Measurements from ENCODE around the gene GFOD2.

The GFOD2 gene

DNA sequence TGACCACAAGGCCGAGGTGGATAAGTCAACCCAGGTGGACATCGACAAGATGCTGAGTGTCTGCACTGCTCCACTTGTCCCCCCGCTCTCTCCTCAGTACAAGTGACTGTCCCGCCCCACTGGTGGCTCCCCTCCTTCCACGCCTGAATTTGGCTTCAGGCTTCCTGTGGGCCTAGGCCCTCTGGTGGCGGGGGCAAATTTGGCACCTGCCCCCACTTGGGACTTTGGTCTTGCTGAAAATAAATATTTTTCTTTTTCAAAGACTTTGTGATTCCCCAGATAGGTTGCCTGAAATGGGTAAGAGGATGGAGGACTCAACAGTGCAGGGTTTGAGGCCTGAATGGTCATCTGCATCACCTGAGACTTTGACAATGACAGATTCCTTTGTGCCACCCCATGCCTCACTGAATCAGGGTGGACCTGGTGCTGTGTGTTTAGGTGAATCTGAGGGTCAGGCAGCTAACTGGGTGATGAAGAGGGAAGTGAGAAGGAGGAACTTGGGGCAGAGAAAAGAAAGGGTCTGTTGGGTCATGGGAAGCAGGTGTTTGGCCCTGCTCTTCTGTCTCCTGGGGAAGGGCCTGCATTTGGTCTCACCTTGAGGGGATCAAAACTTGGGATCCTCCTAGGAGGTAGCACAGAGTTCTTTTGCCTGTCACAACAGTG, 50.5 kb downstream of the GFOD2 start:
- peak; percentile 45 for DNase-seq

DNA sequence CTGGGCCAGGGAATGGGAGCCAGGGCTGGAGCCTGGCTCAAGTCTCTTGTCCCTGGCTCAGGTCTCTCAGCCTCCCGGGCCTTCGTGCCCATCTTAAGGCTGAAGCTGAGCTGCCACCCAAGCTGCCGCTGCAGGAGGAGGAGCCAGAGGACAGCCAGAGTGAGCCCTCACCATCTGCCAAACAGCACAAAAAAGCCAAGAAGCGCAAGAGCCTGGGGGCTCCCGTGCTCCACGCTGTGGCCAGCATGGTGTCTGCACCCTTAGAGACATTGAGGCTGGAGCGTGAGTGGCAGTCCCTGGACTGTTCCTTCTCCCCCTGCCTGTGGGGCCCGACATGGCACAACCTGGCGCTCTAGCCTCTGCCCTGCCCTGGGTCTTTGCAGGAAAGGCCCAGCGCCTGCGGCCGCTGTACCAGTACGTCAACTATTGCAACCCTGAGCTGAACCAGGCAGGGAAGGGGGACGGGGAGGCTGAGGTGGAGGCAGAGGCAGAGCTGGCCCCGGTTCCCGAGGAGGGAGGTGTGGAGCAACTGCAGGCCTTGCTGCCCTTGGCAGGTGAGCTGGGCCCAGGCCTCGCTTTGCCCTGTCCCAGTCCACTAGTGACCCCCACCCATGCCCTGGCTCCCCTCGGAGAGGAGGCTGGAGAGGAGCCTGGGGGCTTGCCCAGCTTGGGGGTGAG, 51.2 kb downstream of the GFOD2 start:
- DNase-seq: peak; percentile 84

DNA sequence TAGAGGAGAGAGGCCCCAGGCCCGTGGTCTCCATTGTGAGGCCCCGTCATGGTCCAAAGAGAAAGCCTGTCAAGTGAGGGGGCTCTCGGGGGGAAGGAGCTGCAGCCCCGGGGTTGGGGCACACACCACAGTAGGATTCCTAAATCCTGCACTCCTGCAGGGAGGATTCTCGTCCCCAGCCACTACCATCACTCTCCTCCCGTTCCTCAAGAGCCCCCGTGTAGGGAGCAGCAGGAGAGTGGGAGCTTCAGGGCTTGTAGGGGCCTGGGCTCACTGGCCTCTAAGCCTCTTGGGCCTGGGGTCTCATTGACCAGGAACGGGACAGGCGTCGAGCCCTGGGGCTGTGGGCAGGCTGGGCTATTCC, 51.7 kb downstream of the GFOD2 start:
- no peak for DNase-seq

DNA sequence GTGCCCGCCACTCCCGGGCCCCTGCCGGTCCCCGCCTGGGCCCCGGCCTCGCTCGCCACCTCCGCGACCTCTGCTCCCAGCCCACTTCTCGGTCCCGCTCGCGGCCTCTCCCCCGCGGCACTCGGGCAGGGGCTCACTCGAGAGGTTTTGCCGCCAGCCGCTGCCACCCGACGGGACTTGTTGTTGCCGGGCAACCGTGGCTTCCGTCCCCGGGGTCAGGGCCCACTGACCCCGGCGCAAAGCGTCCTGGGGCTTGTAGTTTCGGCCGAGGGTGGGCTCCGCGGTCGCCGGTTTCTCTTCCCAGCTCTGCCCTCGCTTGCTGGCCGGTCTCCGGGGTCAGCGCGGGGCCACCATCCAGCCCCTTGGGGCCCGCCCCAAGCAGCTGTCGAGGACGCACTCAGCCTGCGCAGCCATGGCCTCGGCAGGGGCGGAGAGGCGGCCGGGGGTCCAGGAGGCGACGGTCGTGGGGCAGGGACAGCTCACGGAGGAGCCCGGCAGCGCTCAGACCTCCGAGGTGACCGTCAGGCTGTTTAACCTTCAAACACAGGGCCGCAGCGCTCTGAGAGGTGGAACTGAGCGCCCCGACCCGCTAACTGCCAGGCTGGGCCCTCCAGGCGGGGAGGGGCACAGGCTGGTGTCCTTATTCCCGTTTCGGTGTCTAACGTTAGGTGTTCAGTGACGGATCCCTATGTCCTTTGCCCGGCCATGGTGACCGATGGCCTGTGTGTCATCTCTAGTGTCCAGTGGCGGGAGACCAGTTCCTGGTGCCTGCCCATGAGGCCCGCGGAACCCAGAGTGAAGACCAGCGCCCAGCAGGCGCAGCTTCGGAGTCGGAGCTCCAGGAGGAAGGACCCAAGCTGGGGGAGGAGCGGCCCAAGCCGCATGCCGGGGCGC, 52.3 kb downstream of the GFOD2 start, which contains the start of the genes C16orf86 and ENKD1:
Gene C16orf86, plus strand, starts transcription at position 256 of the 894 bp plus-strand sequence. Its CDS starts 157 bp downstream, at position 413.
Gene ENKD1, minus strand, starts transcription at position 192 of the 894 bp plus-strand sequence. CDS start 308 bp downstream, outside the sequence.
- peak; percentile 80 for DNase-seq

DNA sequence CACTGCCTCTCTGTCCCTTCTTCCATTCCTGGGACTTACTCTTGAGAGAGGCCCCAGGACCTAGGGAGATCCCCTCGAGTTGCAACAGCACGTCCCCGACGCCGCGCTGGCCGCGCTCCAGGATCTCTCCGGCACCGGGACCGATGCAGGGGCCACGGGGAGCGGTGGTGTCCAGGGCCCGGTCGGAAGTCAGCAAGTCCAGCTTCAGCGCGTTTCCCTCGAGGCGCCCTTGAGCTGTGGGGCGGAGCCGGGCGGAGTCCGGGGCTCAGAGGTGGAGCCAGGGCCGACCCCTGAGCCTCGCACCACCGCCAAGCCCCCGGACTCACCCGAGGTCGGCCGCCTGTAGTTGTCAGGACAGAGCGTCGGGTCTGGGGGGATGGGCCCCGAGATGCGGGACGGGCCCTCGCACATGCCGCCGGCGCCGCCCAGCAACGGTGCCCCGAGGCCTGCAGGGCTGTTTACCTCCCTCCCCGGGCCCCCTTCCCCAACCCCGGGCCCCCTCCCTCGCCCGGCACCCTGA, 53.0 kb downstream of the GFOD2 start:
- no peak for DNase-seq

DNA sequence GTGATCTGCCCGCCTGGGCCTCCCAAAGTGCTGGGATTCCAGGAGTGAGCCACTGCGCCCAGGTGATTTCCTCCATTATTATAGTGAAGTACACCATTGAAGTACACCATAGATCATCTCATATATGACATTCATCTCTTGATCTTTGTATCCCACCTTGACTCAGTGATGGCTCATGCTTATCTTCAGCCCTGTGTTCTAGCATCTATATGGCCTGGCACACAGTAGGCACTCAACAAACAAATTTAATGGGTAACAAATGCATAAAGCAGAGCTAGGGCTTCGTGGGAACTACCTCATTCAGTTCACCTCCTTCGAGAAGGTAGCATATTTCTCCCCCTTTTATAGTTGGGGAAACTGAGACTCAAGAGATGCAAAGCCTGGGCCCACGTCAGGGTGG, 53.5 kb downstream of the GFOD2 start:
- no peak for DNase-seq

DNA sequence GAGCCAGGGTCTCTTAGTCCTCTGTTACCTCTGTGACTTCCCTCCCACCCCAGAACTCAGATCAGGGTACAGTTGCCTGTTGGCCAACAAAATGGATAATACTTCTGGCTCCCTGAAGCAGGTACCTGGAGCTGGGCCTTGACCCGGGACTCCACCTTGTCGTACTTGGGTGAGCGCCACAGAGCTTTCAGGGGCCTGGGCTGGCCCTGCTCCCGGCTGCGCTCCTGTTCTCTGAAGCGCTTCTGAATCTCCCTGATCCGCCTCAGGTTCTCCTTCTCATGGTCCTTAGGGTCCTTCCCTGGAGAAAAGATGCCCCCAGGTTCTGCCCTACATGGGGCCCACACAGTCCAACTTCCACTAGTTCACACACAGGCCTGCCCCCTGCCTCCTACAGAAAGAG, 54.2 kb downstream of the GFOD2 start:
- DNase-seq: no peak

DNA sequence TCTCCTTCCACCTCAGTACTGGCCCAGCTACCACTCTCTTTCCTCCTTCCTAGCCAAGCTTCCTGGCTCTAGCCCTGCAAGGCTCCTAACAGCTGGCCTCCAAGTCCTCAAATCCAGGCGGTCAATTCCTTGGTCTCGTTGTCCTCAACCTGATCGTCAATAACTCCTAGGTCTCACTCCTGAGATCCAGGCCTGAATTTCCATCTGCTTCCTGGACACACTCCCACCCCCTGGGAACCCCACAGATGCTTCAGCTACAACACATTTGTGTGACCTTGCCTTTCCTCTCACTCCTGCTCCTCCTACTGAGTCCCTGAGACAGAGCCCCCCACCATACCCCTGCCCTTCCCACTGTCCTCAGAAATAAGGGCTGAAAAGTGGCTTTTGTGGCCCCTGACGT, 54.9 kb downstream of the GFOD2 start:
- no peak for DNase-seq

DNA sequence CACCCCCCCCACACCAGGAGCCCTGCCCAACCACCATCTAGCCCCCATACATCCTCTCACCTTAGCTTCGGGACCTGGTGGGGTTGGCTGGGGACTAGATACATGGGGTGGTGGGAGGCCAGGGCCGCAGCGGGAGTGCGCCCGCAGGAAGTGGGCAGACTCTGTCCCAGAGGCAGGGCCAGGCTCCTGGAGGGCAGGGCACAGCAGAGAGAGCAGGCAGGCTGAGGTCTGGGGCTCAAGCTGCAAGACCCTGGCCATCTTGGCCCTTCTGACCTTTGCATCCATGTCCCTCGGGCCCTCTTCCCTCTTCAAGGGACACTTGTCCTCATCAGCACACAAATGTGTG, 55.3 kb downstream of the GFOD2 start:
- DNase-seq: no peak

DNA sequence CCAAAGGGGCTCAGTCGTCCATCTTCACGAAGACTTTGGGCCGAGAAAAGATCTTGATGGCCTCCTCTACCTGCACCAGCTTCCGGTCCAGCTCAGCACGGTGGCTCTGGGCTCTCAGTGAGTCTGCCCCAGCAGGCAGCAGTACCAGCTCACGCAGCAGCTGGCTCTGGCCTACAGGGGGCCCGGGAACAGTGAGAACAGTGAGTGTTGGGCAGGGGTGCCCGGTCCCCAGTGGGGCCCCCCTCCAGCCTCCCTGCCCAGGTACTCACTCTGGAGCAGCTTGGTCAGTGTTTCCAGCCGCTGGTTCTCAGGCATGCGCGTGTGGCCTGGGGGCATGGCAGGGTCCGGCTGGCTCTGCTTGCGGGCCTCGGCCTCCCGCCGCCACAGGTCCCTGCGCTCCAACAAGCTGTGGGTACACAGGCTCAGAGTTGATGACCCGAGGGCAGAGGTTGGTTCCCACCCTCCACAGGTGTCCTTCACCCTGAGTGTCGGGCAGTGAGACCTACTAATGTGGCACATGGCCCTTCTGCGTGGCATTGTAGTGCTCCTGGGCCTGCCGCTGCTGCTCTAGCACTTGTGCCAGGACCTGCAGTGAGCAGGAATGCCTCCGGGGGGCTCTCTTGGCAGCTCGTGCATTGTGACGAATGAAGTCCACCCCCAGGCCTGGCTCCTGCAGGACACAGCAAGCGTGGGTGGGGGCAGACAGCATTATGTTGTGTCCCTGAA, 55.8 kb downstream of the GFOD2 start:
- peak; percentile 45 for DNase-seq

DNA sequence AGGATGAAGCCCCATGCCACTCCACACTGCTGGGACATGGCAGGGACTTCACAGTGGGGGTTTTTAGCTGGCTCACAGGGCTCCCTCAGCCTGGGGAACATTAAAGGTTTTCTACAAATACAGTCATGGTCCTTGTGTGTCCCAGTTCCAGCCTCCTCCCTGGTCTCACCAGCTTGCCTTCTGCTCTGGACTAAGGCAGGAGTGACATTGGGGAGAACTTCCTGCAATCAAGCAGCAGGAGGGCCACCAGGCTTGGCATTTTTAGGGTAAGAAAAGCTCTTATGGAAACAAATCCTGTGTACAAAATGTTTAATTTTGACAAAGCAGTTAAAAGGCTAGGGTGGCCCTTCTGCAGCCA, 56.5 kb downstream of the GFOD2 start:
- DNase-seq: no peak

DNA sequence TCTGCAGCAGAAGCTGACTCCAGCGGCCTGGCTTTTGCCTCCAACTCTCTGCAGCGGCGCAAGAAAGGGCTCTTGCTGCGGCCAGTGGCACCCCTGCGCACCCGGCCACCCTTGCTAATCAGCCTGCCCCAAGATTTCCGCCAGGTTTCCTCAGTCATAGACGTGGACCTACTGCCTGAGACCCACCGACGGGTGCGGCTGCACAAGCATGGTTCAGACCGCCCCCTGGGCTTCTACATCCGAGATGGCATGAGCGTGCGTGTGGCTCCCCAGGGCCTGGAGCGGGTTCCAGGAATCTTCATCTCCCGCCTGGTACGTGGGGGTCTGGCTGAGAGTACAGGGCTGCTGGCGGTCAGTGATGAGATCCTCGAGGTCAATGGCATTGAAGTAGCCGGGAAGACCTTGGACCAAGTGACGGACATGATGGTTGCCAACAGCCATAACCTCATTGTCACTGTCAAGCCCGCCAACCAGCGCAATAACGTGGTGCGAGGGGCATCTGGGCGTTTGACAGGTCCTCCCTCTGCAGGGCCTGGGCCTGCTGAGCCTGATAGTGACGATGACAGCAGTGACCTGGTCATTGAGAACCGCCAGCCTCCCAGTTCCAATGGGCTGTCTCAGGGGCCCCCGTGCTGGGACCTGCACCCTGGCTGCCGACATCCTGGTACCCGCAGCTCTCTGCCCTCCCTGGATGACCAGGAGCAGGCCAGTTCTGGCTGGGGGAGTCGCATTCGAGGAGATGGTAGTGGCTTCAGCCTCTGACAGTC, 57.0 kb downstream of the GFOD2 start:
- no peak for DNase-seq

DNA sequence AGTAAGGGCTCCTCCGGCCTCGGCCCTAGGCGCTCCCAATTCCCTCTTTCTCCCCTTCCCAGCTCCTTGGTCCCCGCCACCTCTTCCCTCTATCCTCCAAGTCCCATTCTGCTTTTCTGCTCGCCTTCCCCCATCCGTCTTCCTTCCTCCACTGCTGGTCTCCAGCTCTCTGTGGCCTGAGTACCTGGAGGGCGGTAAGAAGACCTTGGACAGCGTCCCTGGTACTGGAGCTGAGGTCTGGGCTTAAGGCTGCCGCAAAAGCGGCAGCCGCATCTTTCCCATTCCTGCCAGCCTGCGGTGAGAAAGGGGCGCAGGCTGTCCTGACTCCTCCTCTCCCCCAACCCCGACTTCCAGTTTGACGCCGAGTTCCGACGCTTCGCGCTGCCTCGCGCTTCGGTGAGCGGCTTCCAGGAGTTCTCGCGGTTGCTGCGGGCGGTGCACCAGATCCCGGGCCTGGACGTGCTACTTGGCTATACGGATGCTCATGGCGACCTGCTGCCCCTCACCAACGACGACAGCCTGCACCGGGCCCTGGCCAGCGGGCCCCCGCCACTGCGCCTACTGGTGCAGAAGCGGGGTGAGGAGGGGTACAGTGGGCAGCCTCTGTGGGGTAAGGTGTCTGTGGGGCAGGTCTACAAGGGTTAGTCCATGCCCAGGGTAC, 57.9 kb downstream of the GFOD2 start:
- DNase-seq: peak; percentile 31

DNA sequence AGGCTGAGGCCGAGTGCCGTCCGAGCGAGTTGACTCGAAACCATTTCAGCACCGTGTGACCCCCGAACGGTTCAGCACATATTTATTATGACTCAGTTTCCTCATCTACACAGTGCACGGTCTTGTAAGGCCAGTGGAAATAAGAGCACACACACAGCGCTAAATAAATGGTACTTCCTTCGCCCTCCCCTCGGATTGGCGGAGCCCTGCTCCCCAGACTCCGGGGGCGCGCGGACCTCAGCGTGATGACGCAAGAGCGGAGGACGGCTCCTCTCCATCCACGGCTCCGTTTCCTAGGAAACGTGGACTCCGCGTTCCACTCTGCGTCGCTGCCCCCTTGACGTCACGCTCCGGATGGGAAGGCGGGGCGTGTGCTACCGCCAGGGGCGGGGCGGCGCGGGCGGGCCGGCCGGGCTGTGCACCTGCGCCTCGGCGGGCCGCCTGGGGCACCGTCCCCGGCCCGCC, 58.5 kb downstream of the GFOD2 start, which contains the start of gene PARD6A:
Gene PARD6A, plus strand, starts transcription at position 397 of the 465 bp plus-strand sequence. CDS start 79 bp downstream, outside the sequence.
- DNase-seq: peak; percentile 95

DNA sequence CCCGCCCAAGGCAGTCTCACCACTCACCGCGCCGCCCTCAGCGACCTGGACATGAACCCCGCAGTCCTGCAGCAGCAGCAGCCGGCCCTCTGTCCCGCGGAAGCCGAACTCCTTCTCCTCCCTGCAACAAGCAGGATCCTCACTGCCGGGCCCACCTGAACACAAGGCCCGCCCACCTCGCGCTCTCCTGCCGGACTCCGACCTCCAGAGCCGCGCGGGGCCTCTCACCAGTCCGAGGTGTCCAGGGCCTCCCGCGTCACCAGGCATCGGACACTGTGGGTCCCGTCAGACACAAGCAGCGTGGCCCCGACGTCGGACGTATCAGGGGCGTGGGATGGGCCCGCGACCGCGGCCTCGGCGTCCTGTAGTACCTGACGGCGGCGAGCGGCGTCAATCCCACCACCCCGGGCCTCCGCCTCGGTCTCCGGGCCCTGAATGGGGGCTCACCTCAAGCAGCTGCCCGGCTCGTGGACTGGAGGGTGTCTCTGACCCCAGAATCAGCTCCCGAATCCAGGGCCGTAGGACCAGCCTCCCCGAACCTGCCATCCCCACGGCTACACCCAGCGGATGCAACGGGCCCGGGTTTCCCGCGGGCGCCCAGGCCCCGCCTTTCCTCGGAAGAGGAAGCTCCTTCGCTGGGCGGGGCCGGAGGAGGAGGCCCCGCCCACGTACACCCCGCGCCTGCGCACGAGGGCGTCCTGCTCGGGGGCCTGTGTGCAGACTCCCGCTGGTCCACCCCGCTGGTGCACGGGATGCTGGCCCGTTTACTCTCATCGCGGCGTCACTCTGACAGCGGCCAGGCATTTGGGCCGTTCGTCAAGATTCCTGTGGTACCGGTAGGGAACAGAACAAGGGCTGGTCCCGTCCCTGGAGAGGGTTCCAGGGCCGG, 59.2 kb downstream of the GFOD2 start, which contains the start of gene ACD:
Gene ACD, minus strand, starts transcription at position 586 of the 889 bp plus-strand sequence. Its CDS starts 40 bp downstream, at position 546.
- peak; percentile 91 for DNase-seq

DNA sequence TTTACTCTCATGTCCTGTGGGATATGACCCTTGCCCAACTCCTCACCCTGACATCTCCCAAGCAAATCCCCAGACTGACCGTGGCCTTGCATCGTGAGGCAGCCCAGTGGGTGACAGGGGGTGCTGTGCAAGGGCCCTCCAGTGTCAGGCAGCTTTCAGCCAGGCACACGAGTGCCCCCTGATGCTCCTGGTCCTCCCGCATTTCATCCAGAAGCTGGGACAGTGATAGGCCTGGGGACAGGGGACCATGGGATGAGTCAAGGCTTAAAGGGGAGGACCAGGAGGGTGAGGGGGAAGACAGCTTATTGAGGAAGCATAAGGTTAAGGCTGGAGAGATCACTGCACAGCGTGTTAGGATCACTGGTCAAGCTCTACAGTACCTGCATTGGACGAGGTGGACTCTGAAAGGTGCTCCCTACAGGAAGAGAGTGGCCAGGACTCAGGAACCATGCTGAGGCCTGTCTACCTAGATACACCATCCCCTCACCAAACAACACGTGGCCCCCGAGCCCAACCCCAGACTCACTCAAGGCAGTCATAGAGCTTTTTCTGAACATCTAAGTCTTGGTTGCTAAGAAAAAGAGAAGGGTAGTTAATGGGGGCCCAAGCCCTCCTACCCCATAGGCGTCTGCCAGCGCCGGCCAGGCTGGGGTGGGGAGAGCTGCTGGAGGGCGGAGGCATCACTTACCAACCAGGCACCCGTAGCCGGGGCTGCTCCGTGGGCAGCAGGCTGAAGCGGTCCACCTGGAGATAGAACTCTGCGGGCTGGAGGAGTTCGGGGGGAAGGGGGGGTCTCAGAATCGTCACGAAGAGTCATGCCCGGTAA, 60.1 kb downstream of the GFOD2 start:
- no peak for DNase-seq

DNA sequence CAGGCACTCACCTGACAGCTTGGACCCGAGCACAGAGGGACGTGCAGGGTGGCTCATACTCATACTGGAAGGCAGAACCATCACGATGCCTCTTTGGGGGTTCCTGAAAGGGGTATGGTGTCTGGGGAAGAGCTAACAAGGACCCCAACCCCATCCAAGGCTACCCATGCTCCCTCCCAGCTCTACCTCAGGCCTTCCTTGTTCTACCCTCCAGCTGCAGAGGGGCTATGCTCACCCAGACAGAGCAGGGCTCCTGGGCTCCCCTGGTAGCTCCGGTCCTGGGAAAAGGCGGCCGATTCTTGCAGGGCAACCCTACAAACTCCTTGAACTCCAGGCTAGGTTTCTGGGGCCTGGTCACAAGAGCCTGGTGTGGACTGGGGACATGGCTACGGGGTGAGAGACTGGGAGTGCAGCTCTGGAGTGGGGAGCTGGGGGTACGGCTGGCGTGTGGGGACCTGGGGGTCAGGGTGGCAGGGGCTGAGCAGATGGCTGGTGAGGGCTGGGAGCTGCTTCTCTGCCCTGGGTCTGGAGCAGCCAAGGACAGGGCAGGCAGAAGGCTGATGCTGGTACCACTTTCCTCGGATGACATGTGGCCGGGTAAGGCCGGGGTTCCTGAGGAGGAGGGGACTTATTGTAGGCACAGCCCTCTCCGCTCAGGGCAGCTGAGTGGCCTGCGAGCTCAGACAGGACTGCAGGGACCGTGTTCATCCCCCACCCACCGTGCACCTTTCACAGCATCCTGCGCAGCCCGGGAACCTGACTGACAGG, 61.2 kb downstream of the GFOD2 start:
- DNase-seq: no peak

DNA sequence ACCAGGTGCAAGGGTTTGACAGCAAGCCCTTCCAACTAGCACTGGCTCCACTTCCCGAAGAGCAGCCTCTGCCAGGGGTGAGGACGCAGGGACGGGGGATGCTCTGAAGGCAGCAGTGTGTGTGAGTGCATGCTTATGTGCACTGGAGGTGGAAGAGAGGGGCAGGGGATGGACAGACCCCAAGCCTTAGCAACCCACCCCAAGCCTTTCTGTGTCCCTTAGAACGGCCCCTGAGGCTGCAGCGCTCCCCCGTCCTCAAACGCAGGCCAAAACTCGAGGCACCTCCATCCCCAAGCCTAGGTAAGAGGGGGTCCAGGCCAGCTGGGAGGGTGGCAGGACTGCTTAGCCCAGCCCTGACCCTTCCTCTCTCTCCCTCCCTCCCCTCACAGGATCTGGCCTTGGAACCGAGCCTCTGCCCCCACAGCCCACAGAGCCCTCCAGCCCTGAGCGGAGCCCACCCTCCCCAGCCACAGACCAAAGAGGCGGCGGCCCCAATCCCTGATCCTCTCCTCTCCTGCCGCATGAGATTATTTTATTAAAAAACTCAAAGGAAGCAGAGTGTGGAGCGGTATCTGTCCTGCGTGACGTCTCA, 62.0 kb downstream of the GFOD2 start:
- DNase-seq: no peak
